NOMO-1 treated with dmso at 0.1 percent for 144 hours (cell line): Measurements from ENCODE around the gene OMA1.
"Not testable (repeated sequence)": the region's sequence is repeated elsewhere in the genome, so short reads cannot be mapped to it uniquely, and the experiment has no call there.

Experiments used
- DNase-seq: peaks from one replicate; lab custom pipeline; 2025; ENCODE audit not compliant: unreplicated experiment; lab: John Stamatoyannopoulos, UW

The OMA1 gene

GRCh38 chr1:58529284-58529683 is 17.2 kb downstream of the OMA1 start:
- DNase-seq = no peak

GRCh38 chr1:58528518-58528917 is 18.0 kb downstream of the OMA1 start:
- no peak for DNase-seq

- DNase-seq = peak; percentile 7
Observed at GRCh38 chr1:58524353-58524945, 22.1 kb downstream of the OMA1 start.

GRCh38 chr1:58515794-58516401 is 30.6 kb downstream of the OMA1 start:
- no peak for DNase-seq

- no peak for DNase-seq
Observed at GRCh38 chr1:58513956-58514355, 32.6 kb downstream of the OMA1 start.

- DNase-seq = no peak
Observed at GRCh38 chr1:58508629-58509028, 37.9 kb downstream of the OMA1 start.

- no peak for DNase-seq
Observed at GRCh38 chr1:58505286-58505685, 41.2 kb downstream of the OMA1 start.

GRCh38 chr1:58502519-58502918 is 44.0 kb downstream of the OMA1 start:
- DNase-seq = no peak

GRCh38 chr1:58500043-58500442 is 46.5 kb downstream of the OMA1 start:
- DNase-seq = no peak

GRCh38 chr1:58497499-58497898 is 49.0 kb downstream of the OMA1 start:
- DNase-seq = peak; percentile 21

- DNase-seq = no peak
Observed at GRCh38 chr1:58496042-58496441, 50.5 kb downstream of the OMA1 start.

GRCh38 chr1:58488914-58489313 is 57.6 kb downstream of the OMA1 start:
- not testable (repeated sequence) for DNase-seq

GRCh38 chr1:58487002-58487401 is 59.5 kb downstream of the OMA1 start:
- no peak for DNase-seq

- no peak for DNase-seq
Observed at GRCh38 chr1:58481962-58482361, 64.6 kb downstream of the OMA1 start.

GRCh38 chr1:58480191-58480590 is 66.3 kb downstream of the OMA1 start:
- no peak for DNase-seq

- DNase-seq = no peak
Observed at GRCh38 chr1:58477390-58477789, 69.1 kb downstream of the OMA1 start.

GRCh38 chr1:58476179-58476578 is 70.3 kb downstream of the OMA1 start:
- no peak for DNase-seq

- no peak for DNase-seq
Observed at GRCh38 chr1:58469476-58469875, 77.0 kb downstream of the OMA1 start.

GRCh38 chr1:58469016-58469415 is 77.5 kb downstream of the OMA1 start:
- DNase-seq = no peak

- DNase-seq = no peak
Observed at GRCh38 chr1:58468612-58469011, 77.9 kb downstream of the OMA1 start.

- DNase-seq = no peak
Observed at GRCh38 chr1:58466630-58467241, 79.8 kb downstream of the OMA1 start.

- no peak for DNase-seq
Observed at GRCh38 chr1:58465825-58466629, 80.5 kb downstream of the OMA1 start.
